Stimulated activated CD4-positive, alpha-beta T cell treated with anti-CD3 and anti-CD28 coated beads, Interleukin-4, amount 100 ng/mL, for 48 hours (primary cell): ENCODE measurements around the gene CEP89.
"Not testable (repeated sequence)": the region's sequence is repeated elsewhere in the genome, so short reads cannot be mapped to it uniquely, and the experiment has no call there.

Experiments
- DNase-seq, 2 donors: peaks; one replicate each; pipeline ENCODE4 v3.0.0-alpha.2; 2020; ENCODE audit warnings: low read depth in 2 of 2

The CEP89 gene

GRCh38 chr19:32971715-32972540, at the start of gene CEP89, which contains the start of gene FAAP24:
Gene CEP89 (minus strand): TSS chr19:32971958. CDS start chr19:32971874, 84 bp downstream.
Gene FAAP24 (plus strand): TSS chr19:32972242. CDS start chr19:32973197, 955 bp downstream.
- peak; percentile 93 to 95 for DNase-seq

GRCh38 chr19:33010891-33011290, 39.1 kb upstream of the CEP89 start:
- not testable (repeated sequence) for DNase-seq

- DNase-seq = no peak
Observed at GRCh38 chr19:33008738-33009137, 37.0 kb upstream of the CEP89 start.

GRCh38 chr19:33005440-33005839, 33.7 kb upstream of the CEP89 start:
- no peak for DNase-seq

- DNase-seq = not testable (repeated sequence)
Observed at GRCh38 chr19:33003424-33004024, 31.8 kb upstream of the CEP89 start.

- DNase-seq = not testable (repeated sequence)
Observed at GRCh38 chr19:33002126-33002865, 30.5 kb upstream of the CEP89 start.

- no peak for DNase-seq
Observed at GRCh38 chr19:33000910-33001309, 29.2 kb upstream of the CEP89 start.

- no peak for DNase-seq
Observed at GRCh38 chr19:33000510-33000909, 28.8 kb upstream of the CEP89 start.

GRCh38 chr19:32998722-32999121, 27.0 kb upstream of the CEP89 start:
- DNase-seq = no peak

- no peak for DNase-seq
Observed at GRCh38 chr19:32997716-32998355, 26.1 kb upstream of the CEP89 start.

- not testable (repeated sequence) for DNase-seq
Observed at GRCh38 chr19:32997061-32997464, 25.3 kb upstream of the CEP89 start.

GRCh38 chr19:32995966-32996365, 24.2 kb upstream of the CEP89 start:
- not testable (repeated sequence) for DNase-seq

- DNase-seq = no peak
Observed at GRCh38 chr19:32988724-32989123, 17.0 kb upstream of the CEP89 start.

- DNase-seq = not testable (repeated sequence)
Observed at GRCh38 chr19:32988254-32988653, 16.5 kb upstream of the CEP89 start.

GRCh38 chr19:32982488-32982887, 10.7 kb upstream of the CEP89 start:
- not testable (repeated sequence) for DNase-seq

- not testable (repeated sequence) for DNase-seq
Observed at GRCh38 chr19:32979807-32980206, 8.0 kb upstream of the CEP89 start.

GRCh38 chr19:32977813-32978212, 6.1 kb upstream of the CEP89 start:
- not testable (repeated sequence) for DNase-seq

- DNase-seq = no peak
Observed at GRCh38 chr19:32977280-32977679, 5.5 kb upstream of the CEP89 start.

- peak; percentile 52 to 73 for DNase-seq
Observed at GRCh38 chr19:32976223-32976805, 4.6 kb upstream of the CEP89 start.

- DNase-seq = no peak
Observed at GRCh38 chr19:32971012-32971595, 654 bp downstream of the CEP89 start.

- DNase-seq = no peak
Observed at GRCh38 chr19:32969549-32969948, 2.2 kb downstream of the CEP89 start.
